ENCODE data around the gene LSP1. TPM values are rescaled to one million over a fixed set of nuclear protein-coding genes. Genes with fewer than 3 reads are reported as not detected.

LSP1 gene
- total and polyA plus RNA-seq, 2 of the 4 experiments (the other 2 are of a cell fraction): not detected

- H3K9me3 ChIP-seq (ENCODE audit: control insufficient read depth, insufficient read depth, low read length): no peaks in the 10 kb centered on the region
- H3K79me1 ChIP-seq (ENCODE audit: low read depth in 1 of 2, low read length in 2 of 2): no peaks in the 10 kb centered on the region
- ChIA-PET POLR2A (ENCODE audit: unreplicated experiment) (no interaction called here), CTCF (interaction anchor here (0.7 kb wide), 1 partner anchor 23 kb away, joined by 3 read pairs; no protein-coding TSS in a partner anchor)
- H2BK20ac ChIP-seq (ENCODE audit: low read depth, low read length): no peak overlapping the region
- H2BK120ac ChIP-seq (ENCODE audit: low read depth, low read length): no peak overlapping the region
- ATAC-seq (ENCODE audit: low read depth) (no peak), DNase-seq (no peak)
- H2BK15ac ChIP-seq (ENCODE audit: low read depth, low read length): no peak overlapping the region
- no peak overlapping the region for H3K14ac ChIP-seq (replicated peaks; ENCODE audit: low read depth, low read length)
- no peak overlapping the region for H3K4me2 ChIP-seq (ENCODE audit: low read depth, low read length)
- no peak overlapping the region for H3K23ac ChIP-seq (ENCODE audit: low read depth, low read length)
- H3K27me3 ChIP-seq (ENCODE audit: control insufficient read depth, insufficient read depth, low read length): peaks cover 15% of the 10 kb centered on the region
- no peaks in the 10 kb centered on the region; the same call in 1 of the 2 replicates for H4K20me1 ChIP-seq (ENCODE audit: insufficient read depth, low read length)
- no peak overlapping the region for H3K4ac ChIP-seq (ENCODE audit: low read depth, low read length)
- no peak overlapping the region for H2BK5ac ChIP-seq (ENCODE audit: low read depth, low read length, poor library complexity, severe bottlenecking)
- H3K36me3 ChIP-seq (ENCODE audit: control insufficient read depth, insufficient read depth, low read length): no peaks in the 10 kb centered on the region
- BruUV-seq (replicated peaks): no TSS peak
- H2AK9ac ChIP-seq (replicated peaks; ENCODE audit: low read depth, low read length, poor library complexity): no peak overlapping the region
- H4K91ac ChIP-seq (ENCODE audit: insufficient read depth, low read depth, low read length): no peak overlapping the region
- no peak overlapping the region for H2AK5ac ChIP-seq (ENCODE audit: low read depth, low read length)
- TF ChIP-seq RFX5 (IDR thresholded peaks at IDR 0.05; ENCODE audit: low read depth, low read length) (no peak), CHD1 (IDR thresholded peaks at IDR 0.05; ENCODE audit: low read depth, low read length) (no peak), RCOR1 (IDR thresholded peaks at IDR 0.05; ENCODE audit: insufficient replicate concordance, low read length) (no peak), MAFK (IDR thresholded peaks at IDR 0.05; ENCODE audit: low read depth, low read length) (no peak)
- no peak overlapping the region for H3K18ac ChIP-seq (ENCODE audit: low read depth, low read length)
- H4K5ac ChIP-seq (ENCODE audit: low read depth, low read length): no peak overlapping the region
- H3K9ac ChIP-seq (ENCODE audit: low read depth, low read length): no peak overlapping the region
- no peak overlapping the region for H3K27ac ChIP-seq (ENCODE audit: insufficient read depth, low read length)
- 85% methylated on average over 6 of the region's 21 CpGs; no CpG with 5 or more reads in 1 of the 2 experiments for WGBS, 2 experiments (ENCODE audit: extremely low coverage in 2 of 2, insufficient read length in 1 of 2)
- no peak overlapping the region for H3K4me3 ChIP-seq (ENCODE audit: insufficient read depth, low read depth, low read length)
- dilution Hi-C loops (cut with HindIII; ENCODE audit: low sequenced_read_pairs, unreplicated experiment) (no loop called here), intact Hi-C loops (cut with micrococcal nuclease) (no loop called here), in situ Hi-C loops (cut with MboI; ENCODE audit: low sequenced_read_pairs) (no loop called here)
- H4K8ac ChIP-seq (ENCODE audit: low read depth in 2 of 2, low read length in 2 of 2): no peak overlapping the region
- H3K9me1 ChIP-seq (ENCODE audit: insufficient read depth, low read length): no peaks in the 10 kb centered on the region
- no peak overlapping the region for H3K56ac ChIP-seq (ENCODE audit: extremely low read depth, insufficient read depth, low read length)
- no peaks in the 10 kb centered on the region for H3K4me1 ChIP-seq (ENCODE audit: control insufficient read depth, insufficient read depth, low read length)
- no peak overlapping the region for H2AFZ ChIP-seq (replicated peaks; ENCODE audit: low read length, poor library complexity)
Observed at GRCh38 chr11:1920909-1921573, 68.2 kb downstream of the LSP1 start.
